ENCODE data around the gene MAPKBP1.

DNA sequence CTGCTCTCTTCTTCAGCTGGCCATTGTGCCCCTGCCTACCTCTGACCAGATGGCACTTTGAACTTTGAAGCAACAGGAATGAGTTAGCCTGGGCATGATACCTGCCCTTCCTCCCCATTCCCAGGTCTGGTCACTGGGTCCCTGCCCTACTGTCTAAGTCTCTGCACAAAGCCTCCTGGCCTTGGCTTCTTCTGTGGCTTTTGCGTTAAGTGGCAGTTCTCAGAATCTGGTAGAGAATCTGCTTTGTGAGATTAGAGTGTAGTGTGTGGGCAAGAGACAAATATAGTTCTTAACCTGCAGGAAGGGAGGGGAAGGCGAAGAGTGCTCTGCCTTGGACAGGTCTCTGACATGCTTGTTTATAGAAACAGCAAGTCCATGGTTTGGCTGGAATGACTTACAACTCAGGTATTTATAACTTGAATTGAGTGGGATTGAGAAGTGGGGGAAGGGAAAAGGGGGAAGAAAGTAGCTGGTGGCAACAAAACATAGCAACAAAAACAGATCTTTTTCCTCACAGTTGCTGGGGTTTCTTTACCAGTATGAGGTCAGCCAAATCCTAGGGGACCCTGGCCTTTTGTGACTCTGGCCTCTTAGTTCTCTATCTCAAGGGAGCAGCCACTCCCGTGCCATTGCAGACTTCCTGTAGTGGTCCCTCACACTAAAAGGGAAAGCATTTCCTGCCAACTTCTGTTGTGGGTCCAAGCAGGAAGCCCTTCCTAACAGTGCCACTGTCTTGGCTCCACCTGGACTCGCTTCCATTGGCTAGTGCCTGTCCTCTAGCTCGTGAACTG, 16.7 kb downstream of the MAPKBP1 start:
- TF ChIP-seq, protein P1, sequence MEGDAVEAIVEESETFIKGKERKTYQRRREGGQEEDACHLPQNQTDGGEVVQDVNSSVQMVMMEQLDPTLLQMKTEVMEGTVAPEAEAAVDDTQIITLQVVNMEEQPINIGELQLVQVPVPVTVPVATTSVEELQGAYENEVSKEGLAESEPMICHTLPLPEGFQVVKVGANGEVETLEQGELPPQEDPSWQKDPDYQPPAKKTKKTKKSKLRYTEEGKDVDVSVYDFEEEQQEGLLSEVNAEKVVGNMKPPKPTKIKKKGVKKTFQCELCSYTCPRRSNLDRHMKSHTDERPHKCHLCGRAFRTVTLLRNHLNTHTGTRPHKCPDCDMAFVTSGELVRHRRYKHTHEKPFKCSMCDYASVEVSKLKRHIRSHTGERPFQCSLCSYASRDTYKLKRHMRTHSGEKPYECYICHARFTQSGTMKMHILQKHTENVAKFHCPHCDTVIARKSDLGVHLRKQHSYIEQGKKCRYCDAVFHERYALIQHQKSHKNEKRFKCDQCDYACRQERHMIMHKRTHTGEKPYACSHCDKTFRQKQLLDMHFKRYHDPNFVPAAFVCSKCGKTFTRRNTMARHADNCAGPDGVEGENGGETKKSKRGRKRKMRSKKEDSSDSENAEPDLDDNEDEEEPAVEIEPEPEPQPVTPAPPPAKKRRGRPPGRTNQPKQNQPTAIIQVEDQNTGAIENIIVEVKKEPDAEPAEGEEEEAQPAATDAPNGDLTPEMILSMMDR (IDR thresholded peaks at IDR 0.05): no peak
- no peak for TF ChIP-seq POLR2A (IDR thresholded peaks at IDR 0.05)
